ENCODE data around the gene APOB. TPM values are rescaled to one million over a fixed set of nuclear protein-coding genes. Genes with fewer than 3 reads are reported as not detected.

The APOB gene
- total and polyA plus RNA-seq, 2 of the 13 experiments (the other 11 are each of a cell fraction or from before 2014, with no cell fraction given), result 1,569 to 2,515 TPM

DNA sequence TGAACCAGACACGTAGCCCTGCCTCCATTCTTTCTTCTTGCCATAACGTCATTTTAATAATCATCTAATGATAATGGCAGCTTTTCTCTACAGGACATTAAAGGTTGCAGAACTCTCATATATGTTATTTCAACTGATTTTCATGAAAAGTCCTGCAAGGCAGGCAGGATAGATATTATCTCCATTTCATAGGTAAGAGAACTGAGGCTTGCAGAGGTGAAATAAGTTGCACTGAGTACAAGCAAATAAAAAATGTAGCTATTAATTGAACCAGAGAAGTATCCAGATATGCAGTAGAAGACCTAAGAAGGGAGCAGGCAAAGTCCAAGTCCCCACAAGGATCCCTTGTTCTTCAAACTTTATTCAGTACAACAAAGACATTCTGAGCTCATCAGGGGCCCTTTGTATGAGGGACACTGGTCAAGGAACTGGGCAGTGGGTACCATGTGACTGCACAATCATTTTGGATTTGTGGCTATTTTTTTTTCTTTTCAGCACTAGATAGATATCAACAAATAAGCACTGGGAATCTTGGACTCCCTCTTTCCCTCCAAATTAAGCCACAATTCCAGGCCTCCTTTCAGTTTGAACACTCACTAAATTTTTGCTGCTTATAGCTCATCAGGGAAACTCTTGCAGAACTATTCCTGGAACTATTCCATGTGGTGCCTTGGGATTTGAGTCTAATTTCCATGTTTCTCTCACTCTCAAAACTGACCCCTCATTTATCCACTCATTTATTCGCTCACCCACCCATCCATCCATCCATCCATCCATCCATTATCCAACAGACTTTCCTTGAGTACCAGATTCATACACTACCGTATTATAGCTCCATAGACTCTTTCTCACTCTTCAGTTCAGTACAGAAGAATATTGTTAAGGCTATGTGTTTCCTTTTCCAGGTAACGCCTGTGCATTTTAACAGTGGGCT lies 44.6 kb downstream of the APOB start (continued):
- TF ChIP-seq, protein P1, sequence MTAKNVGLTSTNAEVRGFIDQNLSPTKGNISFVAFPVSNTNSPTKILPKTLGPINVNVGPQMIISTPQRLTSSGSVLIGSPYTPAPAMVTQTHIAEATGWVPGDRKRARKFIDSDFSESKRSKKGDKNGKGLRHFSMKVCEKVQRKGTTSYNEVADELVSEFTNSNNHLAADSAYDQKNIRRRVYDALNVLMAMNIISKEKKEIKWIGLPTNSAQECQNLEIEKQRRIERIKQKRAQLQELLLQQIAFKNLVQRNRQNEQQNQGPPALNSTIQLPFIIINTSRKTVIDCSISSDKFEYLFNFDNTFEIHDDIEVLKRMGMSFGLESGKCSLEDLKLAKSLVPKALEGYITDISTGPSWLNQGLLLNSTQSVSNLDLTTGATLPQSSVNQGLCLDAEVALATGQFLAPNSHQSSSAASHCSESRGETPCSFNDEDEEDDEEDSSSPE (CRISPR knock-in tag; IDR thresholded peaks at IDR 0.05), result peak; percentile 12; the same call in 1 of the 2 replicates
- TF ChIP-seq ETV5 (CRISPR knock-in tag; IDR thresholded peaks at IDR 0.05; ENCODE audit: borderline replicate concordance) (0 out of 2 replicates have a peak, but pooled peaks have one; percentile 5), NFIC (IDR thresholded peaks at IDR 0.05; ENCODE audit: low read length) (peak; percentile 52; the same call in 1 of the 2 replicates), ZNF589 (CRISPR knock-in tag; conservative IDR thresholded peaks at IDR 0.05) (peak; percentile 29; the same call in 1 of the 2 replicates), ZNF124 (CRISPR knock-in tag; IDR thresholded peaks at IDR 0.05) (0 out of 2 replicates have a peak, but pooled peaks have one; percentile 32), HDAC6 (IDR thresholded peaks at IDR 0.05; ENCODE audit: low read depth, low read length) (0 out of 2 replicates have a peak, but pooled peaks have one; percentile 15), ZBTB8A (CRISPR knock-in tag; IDR thresholded peaks at IDR 0.05; ENCODE audit: borderline replicate concordance, low read depth) (peak; percentile 62; the same call in 1 of the 2 replicates), NR3C1 (CRISPR knock-in tag; IDR thresholded peaks at IDR 0.05) (no peak), SOX13 (IDR thresholded peaks at IDR 0.05) (no peak), SOX13 (CRISPR knock-in tag; conservative IDR thresholded peaks at IDR 0.05 in 1 of 2, IDR thresholded peaks at IDR 0.05 in 1 of 2) (peak in 1 of 2 experiments; percentile 21; a peak in 1 of 4 replicates), SIN3A (IDR thresholded peaks at IDR 0.05; ENCODE audit: borderline replicate concordance, low read depth, low read length) (0 out of 2 replicates have a peak, but pooled peaks have one; percentile 6), ERF (CRISPR knock-in tag; IDR thresholded peaks at IDR 0.05) (no peak), CENPT (CRISPR knock-in tag; IDR thresholded peaks at IDR 0.05; ENCODE audit: low read depth) (0 out of 2 replicates have a peak, but pooled peaks have one; percentile 22), ZNF674 (CRISPR knock-in tag; IDR thresholded peaks at IDR 0.05; ENCODE audit: low read depth) (no peak), MTF1 (CRISPR knock-in tag; IDR thresholded peaks at IDR 0.05) (0 out of 2 replicates have a peak, but pooled peaks have one; percentile 47), MBNL3 (CRISPR knock-in tag; conservative IDR thresholded peaks at IDR 0.05) (0 out of 2 replicates have a peak, but pooled peaks have one; percentile 52), ZNF33A (CRISPR knock-in tag; IDR thresholded peaks at IDR 0.05; ENCODE audit: borderline replicate concordance) (peak; percentile 33; the same call in 1 of the 2 replicates), ZNF841 (CRISPR knock-in tag; IDR thresholded peaks at IDR 0.05; ENCODE audit: borderline replicate concordance) (peak; percentile 3; the same call in 1 of the 2 replicates), ZFYVE20 (CRISPR knock-in tag; IDR thresholded peaks at IDR 0.05; ENCODE audit: borderline replicate concordance, low read depth) (no peak), HNRNPK (IDR thresholded peaks at IDR 0.05; ENCODE audit: low read depth, low read length, poor library complexity, severe bottlenecking) (peak; percentile 92)
- TF ChIP-seq, protein P2, sequence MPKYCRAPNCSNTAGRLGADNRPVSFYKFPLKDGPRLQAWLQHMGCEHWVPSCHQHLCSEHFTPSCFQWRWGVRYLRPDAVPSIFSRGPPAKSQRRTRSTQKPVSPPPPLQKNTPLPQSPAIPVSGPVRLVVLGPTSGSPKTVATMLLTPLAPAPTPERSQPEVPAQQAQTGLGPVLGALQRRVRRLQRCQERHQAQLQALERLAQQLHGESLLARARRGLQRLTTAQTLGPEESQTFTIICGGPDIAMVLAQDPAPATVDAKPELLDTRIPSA (CRISPR knock-in tag; IDR thresholded peaks at IDR 0.05; ENCODE audit: borderline replicate concordance), result no peak
- TF ChIP-seq, protein P3, sequence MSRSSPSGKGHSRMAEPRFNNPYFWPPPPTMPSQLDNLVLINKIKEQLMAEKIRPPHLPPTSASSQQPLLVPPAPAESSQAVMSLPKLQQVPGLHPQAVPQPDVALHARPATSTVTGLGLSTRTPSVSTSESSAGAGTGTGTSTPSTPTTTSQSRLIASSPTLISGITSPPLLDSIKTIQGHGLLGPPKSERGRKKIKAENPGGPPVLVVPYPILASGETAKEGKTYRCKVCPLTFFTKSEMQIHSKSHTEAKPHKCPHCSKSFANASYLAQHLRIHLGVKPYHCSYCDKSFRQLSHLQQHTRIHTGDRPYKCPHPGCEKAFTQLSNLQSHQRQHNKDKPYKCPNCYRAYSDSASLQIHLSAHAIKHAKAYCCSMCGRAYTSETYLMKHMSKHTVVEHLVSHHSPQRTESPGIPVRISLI (CRISPR knock-in tag; IDR thresholded peaks at IDR 0.05; ENCODE audit: borderline replicate concordance), result peak; percentile 31; the same call in 1 of the 2 replicates
- TF ChIP-seq, protein P4, sequence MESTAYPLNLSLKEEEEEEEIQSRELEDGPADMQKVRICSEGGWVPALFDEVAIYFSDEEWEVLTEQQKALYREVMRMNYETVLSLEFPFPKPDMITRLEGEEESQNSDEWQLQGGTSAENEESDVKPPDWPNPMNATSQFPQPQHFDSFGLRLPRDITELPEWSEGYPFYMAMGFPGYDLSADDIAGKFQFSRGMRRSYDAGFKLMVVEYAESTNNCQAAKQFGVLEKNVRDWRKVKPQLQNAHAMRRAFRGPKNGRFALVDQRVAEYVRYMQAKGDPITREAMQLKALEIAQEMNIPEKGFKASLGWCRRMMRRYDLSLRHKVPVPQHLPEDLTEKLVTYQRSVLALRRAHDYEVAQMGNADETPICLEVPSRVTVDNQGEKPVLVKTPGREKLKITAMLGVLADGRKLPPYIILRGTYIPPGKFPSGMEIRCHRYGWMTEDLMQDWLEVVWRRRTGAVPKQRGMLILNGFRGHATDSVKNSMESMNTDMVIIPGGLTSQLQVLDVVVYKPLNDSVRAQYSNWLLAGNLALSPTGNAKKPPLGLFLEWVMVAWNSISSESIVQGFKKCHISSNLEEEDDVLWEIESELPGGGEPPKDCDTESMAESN (CRISPR knock-in tag; conservative IDR thresholded peaks at IDR 0.05), result peak; percentile 57; the same call in 1 of the 2 replicates

Measured in HepG2 (cell line).